HG03280 (cell line): ENCODE measurements around the gene TSEN2.
"Not testable (repeated sequence)": the region's sequence is repeated elsewhere in the genome, so short reads cannot be mapped to it uniquely, and the experiment has no call there.

Experiments used
- ATAC-seq: cut with Tn5 transposase; IDR thresholded peaks from one replicate; pipeline ENCODE4 v1.9.1; 2021; ENCODE audit warnings: mild to moderate bottlenecking, moderate library complexity; ENCODE audit not compliant: unreplicated experiment

Gene TSEN2

GRCh38 chr3:12484198-12484982 is at the start of gene TSEN2:
Gene TSEN2 (plus strand): TSS chr3:12484480. CDS start chr3:12489801, 5,321 bp downstream.
- peak; percentile 93 for ATAC-seq

DNA sequence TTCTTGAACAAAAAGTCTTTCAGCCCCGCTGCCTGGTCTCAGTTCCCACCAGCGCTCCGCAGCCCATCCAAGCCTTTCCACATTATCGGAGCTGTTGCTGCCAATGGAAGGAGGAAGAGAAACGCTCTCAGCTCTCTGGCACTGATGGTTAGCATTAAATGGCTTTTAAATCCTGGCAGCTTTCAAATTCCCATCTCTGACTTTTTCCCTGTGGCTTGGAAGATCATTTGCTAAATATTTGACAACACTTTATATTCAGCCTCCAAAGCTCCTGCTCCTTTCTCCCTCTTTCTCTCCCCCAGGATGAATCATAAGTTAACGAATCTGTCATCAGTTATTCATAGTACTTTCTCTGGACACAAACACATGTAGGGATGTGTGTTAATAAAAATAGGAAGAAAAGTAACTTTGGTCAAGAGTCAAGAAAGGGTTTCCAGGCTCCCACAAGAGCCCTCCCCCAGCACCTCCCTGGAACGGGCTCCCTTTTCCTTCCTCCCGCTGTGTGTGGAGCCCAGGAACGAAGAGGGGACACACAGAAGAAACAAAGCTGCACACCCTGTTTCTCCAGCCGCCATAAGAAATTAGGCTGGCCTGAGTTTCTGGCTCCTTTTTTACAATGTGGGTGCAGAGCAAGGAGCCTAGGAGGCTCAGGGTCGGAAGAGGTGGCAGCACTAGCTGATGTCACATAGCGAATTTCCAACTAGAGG is 47.6 kb upstream of the TSEN2 start:
- ATAC-seq = no peak

DNA sequence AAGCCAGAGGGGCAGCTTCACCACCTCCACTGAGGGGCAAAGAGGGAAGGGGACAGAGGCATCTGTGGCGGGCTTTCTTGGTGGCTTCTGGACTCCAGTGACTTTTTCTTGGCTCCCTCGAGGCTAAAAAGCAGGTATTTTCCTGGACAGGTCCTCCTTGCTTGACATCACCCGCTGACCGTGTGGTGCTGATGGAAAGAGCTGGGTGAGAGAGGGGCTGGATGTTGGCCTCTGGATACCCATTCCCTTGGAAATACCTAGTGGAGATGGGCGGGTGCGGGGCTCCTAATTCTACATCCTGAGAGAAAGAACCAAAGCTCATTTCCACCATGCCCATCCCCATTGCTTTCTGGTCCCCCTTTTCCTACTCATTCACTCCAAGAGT is 47.1 kb upstream of the TSEN2 start:
- no peak for ATAC-seq

- ATAC-seq = no peak
Measured at GRCh38 chr3:12437861-12438260, 46.4 kb upstream of the TSEN2 start.

DNA sequence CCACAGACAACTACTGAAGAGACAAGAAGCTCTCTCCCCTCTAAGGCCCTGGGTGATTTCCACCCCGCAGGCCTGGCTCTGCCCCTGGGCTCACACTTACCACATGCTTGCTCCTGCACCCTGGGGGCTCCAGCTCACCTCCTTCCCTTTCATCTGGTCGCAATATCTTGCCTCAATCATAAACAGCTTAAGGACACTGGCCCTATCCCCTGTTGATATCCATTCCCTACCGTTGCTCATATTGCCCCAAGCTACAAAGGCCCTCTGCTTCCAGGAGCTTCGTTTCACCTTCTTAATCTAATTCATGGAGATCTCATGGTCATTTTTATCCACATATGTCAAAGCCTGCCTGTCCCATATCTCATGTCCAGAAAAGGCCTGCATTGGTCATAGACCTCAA is 46.0 kb upstream of the TSEN2 start:
- no peak for ATAC-seq

DNA sequence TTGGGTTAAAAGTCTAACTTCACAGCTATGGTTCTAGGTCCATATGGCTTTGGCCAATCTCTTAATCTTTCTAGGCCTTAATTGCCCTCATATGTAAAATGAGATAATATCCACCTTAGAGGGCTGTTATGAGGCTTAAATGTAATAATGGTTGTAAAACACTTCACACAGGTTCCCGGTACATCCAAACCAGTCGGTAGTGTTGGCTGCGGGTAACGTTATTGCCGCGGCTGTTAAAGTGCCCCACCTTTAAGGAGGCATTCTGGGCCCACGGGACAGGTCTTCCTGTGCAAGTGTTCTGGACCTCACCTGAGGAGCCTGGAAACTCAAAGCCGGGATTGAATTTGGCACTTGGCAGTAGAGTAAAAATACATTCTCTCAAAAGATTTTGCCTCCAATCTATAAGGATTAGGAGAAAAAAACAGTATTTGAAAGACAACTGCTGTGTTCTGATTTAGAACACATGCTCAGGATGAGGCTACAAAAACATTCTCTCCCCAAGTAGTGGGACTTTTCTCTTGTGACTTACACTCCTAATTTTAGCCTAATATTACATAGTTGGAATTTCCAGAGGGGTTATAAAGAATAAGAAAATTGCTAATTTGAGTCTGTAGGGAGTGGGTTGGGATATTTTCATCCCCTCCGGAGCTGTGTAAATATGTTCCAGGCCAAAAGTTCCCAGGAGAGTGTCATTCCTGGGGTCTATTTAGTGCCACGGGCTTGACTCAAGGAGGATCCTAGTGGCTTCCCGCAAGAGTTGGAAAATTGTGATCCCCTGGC is 44.9 kb upstream of the TSEN2 start:
- ATAC-seq = no peak

GRCh38 chr3:12440927-12441714 is 43.2 kb upstream of the TSEN2 start:
- no peak for ATAC-seq

GRCh38 chr3:12442654-12443501 is 41.4 kb upstream of the TSEN2 start:
- ATAC-seq = no peak

DNA sequence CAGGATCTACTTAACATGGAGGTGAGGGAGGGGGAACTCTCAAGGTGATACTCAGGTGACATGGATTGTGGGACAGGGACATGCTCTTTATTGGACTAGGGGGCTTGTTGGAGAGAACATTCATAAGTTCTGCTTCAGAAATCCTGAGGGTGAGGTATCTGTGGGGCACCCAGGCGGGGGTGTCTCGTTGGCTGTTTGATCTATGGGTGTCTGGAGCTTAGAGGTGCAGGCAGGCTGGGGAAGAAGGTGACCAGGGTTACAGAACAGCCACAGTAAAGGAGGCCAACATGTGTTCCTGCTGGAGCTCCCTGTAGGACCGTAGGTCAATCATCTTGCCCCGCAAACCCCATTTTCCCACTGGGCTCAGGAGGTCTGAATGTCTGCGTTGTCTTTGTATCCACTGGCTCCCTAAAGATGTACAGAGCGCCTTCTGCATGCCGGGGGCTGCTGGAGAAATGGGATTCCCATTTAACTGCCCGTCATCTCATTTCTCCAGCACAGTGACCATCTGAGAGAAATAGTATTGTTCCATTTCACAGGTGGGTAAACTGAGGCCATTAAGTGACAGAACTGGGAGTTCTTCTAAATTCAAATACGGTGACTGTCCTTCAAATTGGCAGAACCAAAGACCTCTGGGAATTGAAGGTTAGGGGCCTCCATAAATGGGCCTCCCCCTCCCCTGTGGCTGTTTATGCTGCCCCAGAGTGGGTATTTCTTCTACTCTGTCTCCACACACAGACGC is 40.3 kb upstream of the TSEN2 start:
- ATAC-seq = no peak

GRCh38 chr3:12444582-12445471 is 39.5 kb upstream of the TSEN2 start:
- no peak for ATAC-seq

DNA sequence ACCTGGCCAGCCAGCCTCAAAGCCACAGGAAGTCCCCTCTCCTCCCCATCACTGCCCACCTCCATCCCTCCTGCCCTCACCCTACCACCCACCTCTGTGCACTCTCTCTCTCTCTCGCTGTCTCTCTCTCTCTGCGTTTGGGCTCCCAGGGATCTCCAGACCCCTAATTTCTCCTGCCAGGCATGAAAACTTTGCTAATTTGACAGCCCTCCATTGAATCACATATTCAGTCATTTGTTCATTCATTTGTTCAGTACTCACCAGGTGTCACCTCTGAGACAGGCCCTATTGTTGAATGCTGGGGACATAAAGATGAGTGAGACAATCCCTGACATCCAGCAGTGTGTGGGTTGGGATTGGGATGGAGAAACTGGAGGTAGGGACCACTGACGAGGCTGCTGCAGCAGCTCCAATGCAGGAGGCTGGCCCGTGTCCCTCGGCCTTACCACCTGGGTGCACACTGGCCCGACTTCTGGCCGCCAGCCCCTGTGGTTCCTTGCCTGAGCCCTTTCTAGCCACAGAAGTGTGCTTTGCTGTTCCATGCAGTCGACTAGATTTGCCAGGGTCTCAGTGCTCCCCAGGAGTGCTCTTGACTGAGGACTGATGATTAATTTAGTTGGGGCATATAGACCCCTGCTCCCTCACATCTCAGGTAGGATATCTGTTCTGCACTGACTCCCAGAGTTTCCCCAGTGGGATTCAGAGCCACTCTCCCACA is 38.6 kb upstream of the TSEN2 start:
- no peak for ATAC-seq

DNA sequence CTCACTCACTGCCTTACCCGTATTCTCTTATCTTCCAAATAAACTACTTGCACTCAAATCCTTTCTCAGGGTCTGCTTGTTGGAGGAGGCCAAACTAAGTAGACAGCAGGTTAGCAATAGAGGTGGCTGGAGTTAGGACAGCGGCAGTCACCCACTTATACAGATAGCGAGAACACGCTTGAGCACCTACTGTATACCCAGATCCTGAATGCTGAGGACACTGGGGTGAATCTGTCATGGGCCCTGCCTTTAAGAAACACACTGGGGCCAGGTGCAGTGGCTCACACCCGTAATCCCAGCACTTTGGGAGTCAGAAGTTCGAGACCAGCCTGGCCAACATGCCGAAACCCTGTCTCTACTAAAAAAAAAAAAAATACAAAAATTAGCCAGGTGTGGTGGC is 38.0 kb upstream of the TSEN2 start:
- no peak for ATAC-seq

DNA sequence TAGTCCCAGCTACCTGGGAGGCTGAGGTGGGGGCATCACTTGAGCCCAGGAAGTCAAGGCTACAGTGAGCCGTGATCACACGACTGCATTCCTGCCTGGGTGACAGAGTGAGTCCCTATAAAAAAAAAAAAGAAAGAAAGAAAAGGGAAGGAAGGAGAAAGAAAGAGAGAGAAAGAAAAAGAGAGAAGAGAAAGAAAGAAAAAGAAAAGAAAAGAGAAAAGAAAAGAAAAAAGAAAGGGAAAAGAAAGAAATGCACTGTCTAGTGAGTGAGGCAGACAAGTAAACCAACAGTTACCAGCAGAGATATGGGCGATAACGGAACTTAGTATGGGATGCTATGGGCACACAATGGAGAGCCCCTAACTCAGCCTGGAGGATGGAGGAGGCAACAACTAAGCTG is 37.2 kb upstream of the TSEN2 start:
- no peak for ATAC-seq

DNA sequence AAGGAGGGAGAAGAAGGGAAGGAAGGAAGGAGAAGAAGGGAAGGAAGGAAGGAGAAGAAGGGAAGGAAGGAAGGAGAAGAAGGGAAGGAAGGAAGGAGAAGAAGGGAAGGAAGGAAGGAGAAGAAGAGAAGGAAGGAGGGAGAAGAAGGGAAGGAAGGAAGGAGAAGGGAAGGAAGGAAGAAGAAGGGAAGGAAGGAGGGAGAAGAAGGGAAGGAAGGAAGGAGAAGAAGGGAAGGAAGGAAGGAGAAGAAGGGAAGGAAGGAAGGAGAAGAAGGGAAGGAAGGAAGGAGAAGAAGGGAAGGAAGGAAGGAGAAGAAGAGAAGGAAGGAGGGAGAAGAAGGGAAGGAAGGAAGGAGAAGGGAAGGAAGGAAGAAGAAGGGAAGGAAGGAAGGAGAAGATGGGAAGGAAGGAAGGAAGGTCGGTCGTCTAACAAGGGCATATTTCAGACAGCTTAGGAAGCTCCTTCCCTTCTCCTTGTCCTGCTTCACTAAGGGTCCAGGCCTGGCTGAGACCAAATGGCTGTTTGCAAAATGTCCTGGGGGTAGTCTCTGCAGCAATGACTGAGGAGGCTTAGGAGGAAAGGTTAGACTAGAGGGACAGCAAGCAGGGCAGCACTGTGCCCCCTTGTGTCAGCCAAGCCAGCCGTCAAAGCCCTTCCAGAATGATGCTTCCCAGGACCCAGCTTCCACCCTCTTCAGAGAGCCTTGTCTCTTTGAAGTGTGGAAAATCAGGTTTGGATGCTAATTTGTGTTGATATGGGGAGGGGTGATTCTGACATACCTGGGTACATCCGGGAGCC is 35.7 kb upstream of the TSEN2 start:
- not testable (repeated sequence) for ATAC-seq

GRCh38 chr3:12449889-12450682 is 34.2 kb upstream of the TSEN2 start:
- ATAC-seq = no peak

GRCh38 chr3:12451481-12451880 is 32.8 kb upstream of the TSEN2 start:
- no peak for ATAC-seq
